Measurements from ENCODE around the gene BRCA1.

The BRCA1 gene

DNA sequence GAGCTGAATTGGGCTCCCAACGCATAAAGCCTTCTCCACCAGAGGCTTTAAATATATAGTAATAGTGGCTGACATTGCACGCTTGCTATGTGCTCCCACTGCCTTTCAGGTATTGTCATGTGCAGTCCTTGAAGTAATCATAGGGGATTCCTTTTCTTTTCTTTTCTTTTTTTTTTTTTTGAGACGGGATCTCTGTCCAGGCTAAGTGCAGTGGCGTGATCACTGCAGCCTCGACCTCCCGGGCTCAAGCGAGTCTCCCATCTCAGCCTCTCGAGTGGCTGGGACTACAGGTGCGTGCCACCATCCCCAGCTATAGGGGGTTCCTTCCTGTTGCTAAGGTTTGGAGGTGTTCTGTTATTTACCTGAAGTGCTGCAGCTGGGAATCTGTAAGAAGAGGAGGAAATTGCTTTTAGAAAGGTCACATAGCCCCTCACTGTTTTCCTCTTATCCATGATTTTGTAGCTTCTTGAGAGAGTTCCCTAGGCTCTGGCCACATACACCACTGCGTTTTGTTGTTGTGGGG lies 126.1 kb downstream of the BRCA1 start:
- DNase-seq: no peak

DNA sequence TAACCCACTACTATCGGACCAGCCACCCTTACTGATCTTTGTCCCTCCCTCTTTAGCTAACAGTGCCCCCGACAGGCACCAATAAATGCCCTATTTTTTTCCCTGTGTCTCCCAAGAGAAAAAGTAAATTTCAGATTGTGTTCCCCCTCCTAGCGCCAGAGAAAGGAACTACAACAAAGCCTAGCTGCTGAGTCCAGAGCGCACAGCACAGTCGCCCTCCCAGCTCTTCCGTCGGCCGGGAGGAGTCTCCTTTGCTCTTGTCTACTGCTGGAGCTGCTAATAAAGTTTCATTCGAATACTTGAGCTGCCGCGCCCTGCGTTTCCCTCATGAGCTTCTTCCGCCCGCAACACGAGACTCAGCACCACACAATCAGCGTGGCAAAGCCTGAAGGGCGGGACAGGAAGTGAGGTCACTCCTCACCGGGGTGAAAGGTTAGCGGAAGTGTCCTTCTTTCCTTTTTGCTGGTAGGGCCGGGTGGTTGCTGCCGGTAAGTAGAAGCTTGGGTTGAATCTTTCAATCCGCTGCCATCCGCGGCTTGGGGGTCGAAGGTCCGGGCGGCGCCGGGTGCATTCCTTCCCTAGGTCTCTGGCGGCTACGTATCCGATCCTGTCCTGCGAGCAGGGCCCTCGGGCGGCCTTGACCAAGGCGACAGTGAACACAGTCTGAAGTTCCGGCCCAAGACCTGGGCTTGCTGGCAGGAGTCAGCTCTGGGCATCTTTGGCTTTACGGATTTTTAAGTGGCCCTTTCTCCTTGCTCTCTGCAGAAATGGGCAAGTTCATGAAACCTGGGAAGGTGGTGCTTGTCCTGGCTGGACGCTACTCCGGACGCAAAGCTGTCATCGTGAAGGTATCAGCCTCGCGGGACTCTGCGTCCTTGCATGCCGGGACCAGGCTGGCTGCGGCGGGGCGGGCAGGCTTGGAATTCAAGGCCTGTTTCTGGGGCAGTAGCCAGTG lies 126.9 kb downstream of the BRCA1 start, which contains the start of gene RPL27:
Gene RPL27 (plus strand): TSS at position 436 of the 955 bp plus-strand sequence. CDS start 332 bp downstream, at position 768.
- peak; percentile 96 to 97 for DNase-seq

DNA sequence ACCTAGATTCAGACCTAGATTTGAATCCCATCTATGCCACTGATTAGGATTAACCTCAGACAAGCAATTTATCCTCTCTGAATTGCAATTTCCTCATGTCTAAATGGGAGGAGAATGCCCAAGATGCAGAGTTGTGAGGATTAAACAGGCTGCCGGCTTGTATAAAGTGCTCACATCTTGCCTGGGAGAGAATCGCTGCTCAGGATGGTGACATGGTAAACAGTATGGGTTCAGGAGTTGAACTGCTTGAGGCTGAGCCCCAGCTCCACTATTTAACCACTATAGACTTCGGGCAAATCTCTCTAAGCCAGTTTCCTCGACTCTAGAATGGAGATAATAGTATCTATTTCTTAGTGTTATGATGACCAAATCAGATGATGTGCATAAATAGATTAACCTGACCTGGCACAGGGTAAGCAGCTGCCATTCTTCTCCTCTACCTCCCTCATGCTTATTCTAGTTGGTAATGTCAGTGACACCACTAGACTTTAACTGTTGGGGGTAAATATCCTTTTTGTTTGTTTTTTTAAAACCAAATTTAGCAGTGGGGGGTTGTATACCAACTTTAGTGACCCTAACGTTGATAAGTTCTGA lies 127.7 kb downstream of the BRCA1 start:
- no peak for DNase-seq
